Upper lobe of left lung (tissue), 4 donors: Measurements from ENCODE around the gene ITPK1.

Experiments
- CTCF ChIP-seq, 6 experiments: fragments of 450-650 bp in 4 of 6; fragments of 200-600 bp in 2 of 6; sonication (generic) in 2 of 6; IDR thresholded peaks; one replicate each; pipeline ENCODE4 v1.5.1; 2016 to 2019; ENCODE audit warnings: antibody characterized with exemption in 6 of 6
- EP300 ChIP-seq, 4 donors: sonication (generic); formaldehyde crosslinking; IDR thresholded peaks; one replicate each; pipeline ENCODE4 v1.5.1; 2017; ENCODE audit warnings: antibody characterized with exemption in 4 of 4, control low read depth in 2 of 4
- POLR2A ChIP-seq, 4 donors: fragments of 450-650 bp; IDR thresholded peaks; one replicate each; pipeline ENCODE4 v1.5.1; 2016 to 2017; ENCODE audit warnings: antibody characterized with exemption in 4 of 4, mild to moderate bottlenecking in 2 of 4
- POLR2AphosphoS5 ChIP-seq, 2 donors: sonication (generic); formaldehyde crosslinking; IDR thresholded peaks; one replicate each; pipeline ENCODE4 v1.5.1; 2017; ENCODE audit warnings: antibody characterized with exemption in 2 of 2

- no peak for TF ChIP-seq CTCF (IDR thresholded peaks at IDR 0.05)
- TF ChIP-seq POLR2A (IDR thresholded peaks at IDR 0.05) = no peak
- no peak for TF ChIP-seq POLR2AphosphoS5 (IDR thresholded peaks at IDR 0.05)
- TF ChIP-seq EP300 (IDR thresholded peaks at IDR 0.05) = no peak
These were observed 39.0 kb downstream of the ITPK1 start for GRCh38 chr14:93076755-93077154.
